Effector CD8-positive, alpha-beta T cell (primary cell): ENCODE results near the gene KCNQ5.

Experiments
- DNase-seq: peaks from one replicate; lab custom pipeline; 2025; lab: John Stamatoyannopoulos, UW

KCNQ5 gene

GRCh38 chr6:72676995-72677394 lies 55.1 kb downstream of the KCNQ5 start:
- no peak for DNase-seq

- no peak for DNase-seq
Measured at GRCh38 chr6:72677740-72678139, 55.9 kb downstream of the KCNQ5 start.

GRCh38 chr6:72683797-72684196 lies 61.9 kb downstream of the KCNQ5 start:
- no peak for DNase-seq

GRCh38 chr6:72689107-72689954 lies 67.5 kb downstream of the KCNQ5 start:
- no peak for DNase-seq

GRCh38 chr6:72691249-72691648 lies 69.4 kb downstream of the KCNQ5 start:
- no peak for DNase-seq

GRCh38 chr6:72696055-72696454 lies 74.2 kb downstream of the KCNQ5 start:
- no peak for DNase-seq

- DNase-seq: no peak
Measured at GRCh38 chr6:72699159-72699558, 77.3 kb downstream of the KCNQ5 start.

- no peak for DNase-seq
Measured at GRCh38 chr6:72702421-72702820, 80.6 kb downstream of the KCNQ5 start.

GRCh38 chr6:72703093-72703492 lies 81.2 kb downstream of the KCNQ5 start:
- DNase-seq: no peak

- no peak for DNase-seq
Measured at GRCh38 chr6:72704979-72705378, 83.1 kb downstream of the KCNQ5 start.

GRCh38 chr6:72709431-72709830 lies 87.6 kb downstream of the KCNQ5 start:
- no peak for DNase-seq

- DNase-seq: no peak
Measured at GRCh38 chr6:72711731-72712130, 89.9 kb downstream of the KCNQ5 start.

- DNase-seq: no peak
Measured at GRCh38 chr6:72712910-72713309, 91.0 kb downstream of the KCNQ5 start.

- DNase-seq: no peak
Measured at GRCh38 chr6:72715119-72715518, 93.3 kb downstream of the KCNQ5 start.

- no peak for DNase-seq
Measured at GRCh38 chr6:72716916-72717315, 95.1 kb downstream of the KCNQ5 start.

GRCh38 chr6:72720464-72720863 lies 98.6 kb downstream of the KCNQ5 start:
- DNase-seq: no peak

- DNase-seq: no peak
Measured at GRCh38 chr6:72721346-72721745, 99.5 kb downstream of the KCNQ5 start.

- DNase-seq: no peak
Measured at GRCh38 chr6:72724545-72724944, 102.7 kb downstream of the KCNQ5 start.

GRCh38 chr6:72728706-72729343 lies 107.0 kb downstream of the KCNQ5 start:
- DNase-seq: no peak

- no peak for DNase-seq
Measured at GRCh38 chr6:72733045-72733444, 111.2 kb downstream of the KCNQ5 start.

- no peak for DNase-seq
Measured at GRCh38 chr6:72738091-72738490, 116.2 kb downstream of the KCNQ5 start.

GRCh38 chr6:72739368-72739779 lies 117.5 kb downstream of the KCNQ5 start:
- no peak for DNase-seq

GRCh38 chr6:72740135-72740534 lies 118.3 kb downstream of the KCNQ5 start:
- DNase-seq: no peak
